Mesenchymal stem cell (in vitro differentiated cells and primary cell): Measurements from ENCODE around the gene MTPN.

Experiments
- DNase-seq: peaks from one replicate; pipeline ENCODE4 v3.0.0-alpha.2; 2013
- H2AFZ ChIP-seq: one replicate; pipeline ENCODE4 v1.6.1; 2013; ENCODE audit warnings: low read depth, mild to moderate bottlenecking, control low read depth, inconsistent platforms, low read length, moderate library complexity
- H2AK5ac ChIP-seq: 2 replicates; pipeline ENCODE4 v1.6.1; 2013; ENCODE audit warnings: low read length, moderate library complexity, mild to moderate bottlenecking, inconsistent platforms; ENCODE audit not compliant: severe bottlenecking
- H2BK120ac ChIP-seq: one replicate; pipeline ENCODE4 v1.6.1; 2013; ENCODE audit warnings: low read depth, mild to moderate bottlenecking, inconsistent platforms, low read length, moderate library complexity
- H2BK12ac ChIP-seq, 2 experiments: one replicate each; pipeline ENCODE4 v1.6.1; 2013; ENCODE audit warnings: inconsistent platforms in 2 of 2, low read length in 2 of 2, mild to moderate bottlenecking in 2 of 2, moderate library complexity in 2 of 2, control low read depth in 1 of 2
- H2BK15ac ChIP-seq: one replicate; pipeline ENCODE4 v1.6.1; 2013; ENCODE audit warnings: mild to moderate bottlenecking, low read depth, inconsistent platforms; ENCODE audit not compliant: poor library complexity, severe bottlenecking
- H2BK5ac ChIP-seq: 2 replicates; pipeline ENCODE4 v1.6.1; 2013; ENCODE audit warnings: low read depth, mild to moderate bottlenecking, low read length, control low read depth, inconsistent platforms; ENCODE audit not compliant: poor library complexity, severe bottlenecking
- H3K14ac ChIP-seq, 2 experiments: one replicate each; pipeline ENCODE4 v1.6.1; 2013; ENCODE audit warnings: inconsistent platforms in 2 of 2, low read length in 2 of 2, control low read depth in 1 of 2, mild to moderate bottlenecking in 1 of 2, moderate library complexity in 1 of 2
- H3K18ac ChIP-seq, 2 experiments: one replicate each; pipeline ENCODE4 v1.6.1; 2013; ENCODE audit warnings: inconsistent platforms in 2 of 2, low read length in 2 of 2, control low read depth in 1 of 2, low read depth in 1 of 2, mild to moderate bottlenecking in 1 of 2
- H3K23ac ChIP-seq, 2 experiments: one replicate each; pipeline ENCODE4 v1.6.1; 2013; ENCODE audit warnings: inconsistent platforms in 2 of 2, low read length in 2 of 2, mild to moderate bottlenecking in 2 of 2, moderate library complexity in 2 of 2, control low read depth in 1 of 2
- H3K27ac ChIP-seq: 2 replicates; pipeline ENCODE4 v1.5.1; 2013; ENCODE audit warnings: mild to moderate bottlenecking, moderate library complexity, low read length, control low read depth, inconsistent platforms; ENCODE audit not compliant: poor library complexity, severe bottlenecking
- H3K27me3 ChIP-seq, 2 experiments: 2 replicates each; pipeline versions ENCODE4 v1.6.1 to v1.7.0; 2013; ENCODE audit warnings: low read length in 2 of 2, mild to moderate bottlenecking in 2 of 2, moderate library complexity in 2 of 2, control low read depth in 1 of 2, inconsistent platforms in 1 of 2; ENCODE audit not compliant: control insufficient read depth in 1 of 2, insufficient read depth in 1 of 2
- H3K36me3 ChIP-seq, 2 experiments: 2 replicates each; pipeline versions ENCODE4 v1.6.1 to v1.7.0; 2013; ENCODE audit warnings: low read length in 2 of 2, control low read depth in 1 of 2, inconsistent platforms in 1 of 2, low read depth in 1 of 2, mild to moderate bottlenecking in 1 of 2; ENCODE audit not compliant: insufficient read depth in 2 of 2, control insufficient read depth in 1 of 2
- H3K4ac ChIP-seq, 2 experiments: one replicate each; pipeline ENCODE4 v1.6.1; 2013; ENCODE audit warnings: inconsistent platforms in 2 of 2, low read length in 2 of 2, mild to moderate bottlenecking in 2 of 2, moderate library complexity in 2 of 2, control low read depth in 1 of 2, low read depth in 1 of 2
- H3K4me1 ChIP-seq: 2 replicates; pipeline ENCODE4 v1.6.1; 2013; ENCODE audit warnings: low read depth, low read length, control low read depth; ENCODE audit not compliant: control insufficient read depth, insufficient read depth
- H3K4me2 ChIP-seq: 2 replicates; pipeline ENCODE4 v1.6.1; 2013; ENCODE audit warnings: low read length, mild to moderate bottlenecking, inconsistent platforms; ENCODE audit not compliant: poor library complexity, severe bottlenecking
- H3K4me3 ChIP-seq, 2 experiments: 2 replicates each; pipeline versions ENCODE4 v1.5.1 to v1.7.0; 2013; ENCODE audit warnings: low read length in 2 of 2, mild to moderate bottlenecking in 2 of 2, control low read depth in 1 of 2, low read depth in 1 of 2; ENCODE audit not compliant: insufficient read depth in 1 of 2
- H3K79me1 ChIP-seq: replicated peaks from 2 replicates; pipeline ENCODE4 v1.6.1; 2013; ENCODE audit warnings: mild to moderate bottlenecking, control low read depth, low read length, inconsistent platforms; ENCODE audit not compliant: poor library complexity, severe bottlenecking
- H3K9ac ChIP-seq: 2 replicates; pipeline ENCODE4 v1.7.0; 2013; ENCODE audit warnings: mild to moderate bottlenecking, low read length, moderate library complexity
- H3K9me3 ChIP-seq: 2 replicates; pipeline ENCODE4 v1.7.0; 2013; ENCODE audit warnings: mild to moderate bottlenecking, low read length; ENCODE audit not compliant: control insufficient read depth
- H4K8ac ChIP-seq: one replicate; pipeline ENCODE4 v1.6.1; 2013; ENCODE audit warnings: inconsistent platforms, mild to moderate bottlenecking, low read length, moderate library complexity
- H4K91ac ChIP-seq: one replicate; pipeline ENCODE4 v1.6.1; 2013; ENCODE audit warnings: mild to moderate bottlenecking, low read length, inconsistent platforms
- WGBS: methylation state at CpG from one replicate; pipeline ENCODE4 v1.1.7; 2013; ENCODE audit warnings: mixed read lengths; 5-methylcytosine and 5-hydroxymethylcytosine counted together

Gene MTPN

GRCh38 chr7:135928136-135928535 lies 49.0 kb downstream of the MTPN start:
- Histone ChIP-seq H3K18ac (no peak overlapping the region), H3K9me3 (no peaks in the 10 kb centered on the region), H3K4ac (no peak overlapping the region), H2BK120ac (no peak overlapping the region), H3K79me1 (peaks cover 22% of the 10 kb centered on the region), H2BK5ac (no peak overlapping the region), H3K9ac (no peak overlapping the region), H3K4me1 (peaks cover 6% of the 10 kb centered on the region), H3K14ac (no peak overlapping the region), H4K91ac (no peak overlapping the region), H2BK12ac (no peak overlapping the region), H2AK5ac (no peak overlapping the region), H3K27me3 (no peaks in the 10 kb centered on the region), H3K27ac (no peak overlapping the region), H2BK15ac (no peak overlapping the region), H3K4me3 (no peak overlapping the region), H3K23ac (no peak overlapping the region), H3K4me2 (no peak overlapping the region), H2AFZ (no peak overlapping the region), H4K8ac (no peak overlapping the region), H3K36me3 (peaks cover 0 to 33% of the 10 kb centered on the region in 2 experiments)
- no peak for DNase-seq

GRCh38 chr7:135925210-135925609 lies 51.9 kb downstream of the MTPN start:
- Histone ChIP-seq H2BK120ac (no peak overlapping the region), H2BK12ac (no peak overlapping the region), H3K4me1 (peaks cover 6% of the 10 kb centered on the region), H3K23ac (no peak overlapping the region), H2AK5ac (no peak overlapping the region), H3K27me3 (no peaks in the 10 kb centered on the region), H3K79me1 (peaks cover 18% of the 10 kb centered on the region), H3K4me2 (no peak overlapping the region), H3K14ac (no peak overlapping the region), H3K36me3 (peaks cover 3 to 33% of the 10 kb centered on the region in 2 experiments), H3K9me3 (no peaks in the 10 kb centered on the region), H3K18ac (no peak overlapping the region), H2BK15ac (no peak overlapping the region), H3K27ac (no peak overlapping the region), H3K4ac (no peak overlapping the region), H2BK5ac (no peak overlapping the region), H3K9ac (no peak overlapping the region), H3K4me3 (no peak overlapping the region), H2AFZ (no peak overlapping the region), H4K8ac (no peak overlapping the region), H4K91ac (no peak overlapping the region)
- WGBS: 96% methylated on average over 3 of the region's 3 CpGs
- DNase-seq: no peak

GRCh38 chr7:135924302-135924701 lies 52.9 kb downstream of the MTPN start:
- H3K4ac ChIP-seq: peak overlapping the region in 1 of 2 experiments; percentile 40
- no peak overlapping the region for H3K4me2 ChIP-seq
- no peak overlapping the region for H3K23ac ChIP-seq
- H3K36me3 ChIP-seq: peaks cover 3 to 26% of the 10 kb centered on the region in 2 experiments
- no peak overlapping the region for H2AK5ac ChIP-seq
- no peak overlapping the region for H3K4me3 ChIP-seq
- H4K8ac ChIP-seq: no peak overlapping the region
- H2AFZ ChIP-seq: no peak overlapping the region
- no peaks in the 10 kb centered on the region for H3K9me3 ChIP-seq
- peaks cover 4% of the 10 kb centered on the region for H3K4me1 ChIP-seq
- no peak overlapping the region for H3K14ac ChIP-seq
- H2BK120ac ChIP-seq: no peak overlapping the region
- H2BK5ac ChIP-seq: no peak overlapping the region
- peak overlapping the region; percentile 33 for H3K9ac ChIP-seq
- no peak overlapping the region for H2BK15ac ChIP-seq
- no peaks in the 10 kb centered on the region for H3K27me3 ChIP-seq
- DNase-seq: no peak
- 93% methylated on average over 3 of the region's 3 CpGs for WGBS
- H3K27ac ChIP-seq: no peak overlapping the region
- no peak overlapping the region for H2BK12ac ChIP-seq
- no peak overlapping the region for H3K18ac ChIP-seq
- peaks cover 15% of the 10 kb centered on the region for H3K79me1 ChIP-seq
- H4K91ac ChIP-seq: no peak overlapping the region

GRCh38 chr7:135922263-135922662 lies 54.9 kb downstream of the MTPN start:
- Histone ChIP-seq H3K9me3 (no peaks in the 10 kb centered on the region), H3K79me1 (peaks cover 12% of the 10 kb centered on the region), H3K4me1 (peaks cover 4% of the 10 kb centered on the region), H3K36me3 (peaks cover 3 to 7% of the 10 kb centered on the region in 2 experiments), H3K9ac (peak overlapping the region; percentile 34), H3K27me3 (no peaks in the 10 kb centered on the region), H3K14ac (no peak overlapping the region), H3K4me3 (no peak overlapping the region), H3K4ac (no peak overlapping the region), H3K27ac (no peak overlapping the region), H2AFZ (no peak overlapping the region), H3K4me2 (no peak overlapping the region), H3K18ac (no peak overlapping the region), H2BK120ac (no peak overlapping the region), H2BK12ac (no peak overlapping the region), H2AK5ac (no peak overlapping the region), H4K8ac (no peak overlapping the region), H4K91ac (no peak overlapping the region), H2BK5ac (no peak overlapping the region), H2BK15ac (no peak overlapping the region), H3K23ac (no peak overlapping the region)
- no CpG with 5 or more reads among the region's 3 CpGs for WGBS
- DNase-seq: no peak
